HepG2 (cell line): ENCODE data around the gene PSME3IP1. TPM values are rescaled to one million over a fixed set of nuclear protein-coding genes. Genes with fewer than 3 reads are reported as not detected.

Source experiments
- ZSCAN30 ChIP-seq: sonication (generic); formaldehyde crosslinking; IDR thresholded peaks from 2 replicates; pipeline ENCODE4 v1.5.0; 2020; ENCODE audit warnings: mild to moderate bottlenecking, missing genetic modification reagents
- polyA plus RNA-seq, 8 experiments: library from polyadenylated mRNA; depleted of rRNA in 3 of 8; stranded (reverse) in 7 of 8; unstranded in 1 of 8; fragments of >200 nt; fragmentation: Illumina TruSeq in 4 of 8; extraction: Trizol in 4 of 8; gene quantifications; 2 replicates each; pipeline versions ENCODE4 v1.2.1 to v1.2.3, GENCODE V29; 2011 to 2016; ENCODE audit warnings: low read depth in 4 of 8, missing spikeins in 1 of 8, mixed read lengths in 1 of 8; ENCODE audit not compliant: insufficient read depth in 1 of 8
- total RNA-seq, 5 experiments: library from RNA; depleted of rRNA; stranded (reverse); fragments of >200 nt; fragmentation: Illumina TruSeq; extraction: Trizol; gene quantifications; 2 replicates each; pipeline ENCODE4 v1.2.3, GENCODE V29; 2016; ENCODE audit warnings: low read depth in 1 of 5
- TF ChIP-seq, protein P1 (sequence below): sonication (generic); formaldehyde crosslinking; IDR thresholded peaks from 2 replicates; pipeline ENCODE4 v1.5.0; 2020; ENCODE audit warnings: mild to moderate bottlenecking, missing genetic modification reagents
- TF ChIP-seq, protein P2 (sequence below): sonication (generic); formaldehyde crosslinking; IDR thresholded peaks from 2 replicates; pipeline ENCODE4 v1.4.0; 2020; ENCODE audit warnings: missing genetic modification reagents
- TF ChIP-seq, protein P3 (sequence below): fragments of 450-650 bp; IDR thresholded peaks from 2 replicates; pipeline ENCODE4 v1.6.1; 2017; ENCODE audit warnings: mild to moderate bottlenecking
- TF ChIP-seq, protein P4 (sequence below): sonication (generic); formaldehyde crosslinking; IDR thresholded peaks from 2 replicates; pipeline ENCODE4 v1.8.1; 2022; ENCODE audit warnings: mild to moderate bottlenecking, missing genetic modification reagents

PSME3IP1 gene
- total and polyA plus RNA-seq, 2 of the 13 experiments (the other 11 are each of a cell fraction or from before 2014, with no cell fraction given), result 90.8 to 99.8 TPM

DNA sequence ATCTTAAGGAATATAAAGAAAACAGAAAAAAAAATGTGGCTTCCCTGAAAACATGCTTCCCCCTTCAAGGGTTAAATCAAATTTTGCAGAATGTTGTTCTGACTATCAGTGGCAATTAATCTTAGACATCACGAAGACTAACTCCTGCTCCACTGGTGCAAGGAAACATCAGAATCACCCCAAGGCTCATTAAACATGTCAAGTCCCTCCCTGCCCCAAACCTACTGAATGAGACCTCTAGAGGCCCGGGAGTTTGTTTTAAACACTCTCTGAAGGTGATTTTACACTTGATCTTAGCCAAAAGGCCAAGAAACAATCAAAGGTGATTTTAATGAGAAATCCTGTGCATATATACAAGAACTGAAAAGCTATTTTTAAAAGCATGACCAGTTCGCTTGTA, 18.3 kb downstream of the PSME3IP1 start (continued):
- TF ChIP-seq, protein P1, sequence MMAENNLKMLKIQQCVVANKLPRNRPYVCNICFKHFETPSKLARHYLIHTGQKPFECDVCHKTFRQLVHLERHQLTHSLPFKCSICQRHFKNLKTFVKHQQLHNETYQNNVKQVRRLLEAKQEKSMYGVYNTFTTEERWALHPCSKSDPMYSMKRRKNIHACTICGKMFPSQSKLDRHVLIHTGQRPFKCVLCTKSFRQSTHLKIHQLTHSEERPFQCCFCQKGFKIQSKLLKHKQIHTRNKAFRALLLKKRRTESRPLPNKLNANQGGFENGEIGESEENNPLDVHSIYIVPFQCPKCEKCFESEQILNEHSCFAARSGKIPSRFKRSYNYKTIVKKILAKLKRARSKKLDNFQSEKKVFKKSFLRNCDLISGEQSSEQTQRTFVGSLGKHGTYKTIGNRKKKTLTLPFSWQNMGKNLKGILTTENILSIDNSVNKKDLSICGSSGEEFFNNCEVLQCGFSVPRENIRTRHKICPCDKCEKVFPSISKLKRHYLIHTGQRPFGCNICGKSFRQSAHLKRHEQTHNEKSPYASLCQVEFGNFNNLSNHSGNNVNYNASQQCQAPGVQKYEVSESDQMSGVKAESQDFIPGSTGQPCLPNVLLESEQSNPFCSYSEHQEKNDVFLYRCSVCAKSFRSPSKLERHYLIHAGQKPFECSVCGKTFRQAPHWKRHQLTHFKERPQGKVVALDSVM, result no peak
- TF ChIP-seq, protein P2, sequence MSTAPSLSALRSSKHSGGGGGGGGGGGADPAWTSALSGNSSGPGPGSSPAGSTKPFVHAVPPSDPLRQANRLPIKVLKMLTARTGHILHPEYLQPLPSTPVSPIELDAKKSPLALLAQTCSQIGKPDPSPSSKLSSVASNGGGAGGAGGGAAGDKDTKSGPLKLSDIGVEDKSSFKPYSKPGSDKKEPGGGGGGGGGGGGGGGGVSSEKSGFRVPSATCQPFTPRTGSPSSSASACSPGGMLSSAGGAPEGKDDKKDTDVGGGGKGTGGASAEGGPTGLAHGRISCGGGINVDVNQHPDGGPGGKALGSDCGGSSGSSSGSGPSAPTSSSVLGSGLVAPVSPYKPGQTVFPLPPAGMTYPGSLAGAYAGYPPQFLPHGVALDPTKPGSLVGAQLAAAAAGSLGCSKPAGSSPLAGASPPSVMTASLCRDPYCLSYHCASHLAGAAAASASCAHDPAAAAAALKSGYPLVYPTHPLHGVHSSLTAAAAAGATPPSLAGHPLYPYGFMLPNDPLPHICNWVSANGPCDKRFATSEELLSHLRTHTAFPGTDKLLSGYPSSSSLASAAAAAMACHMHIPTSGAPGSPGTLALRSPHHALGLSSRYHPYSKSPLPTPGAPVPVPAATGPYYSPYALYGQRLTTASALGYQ, result no peak
- TF ChIP-seq, protein P3, sequence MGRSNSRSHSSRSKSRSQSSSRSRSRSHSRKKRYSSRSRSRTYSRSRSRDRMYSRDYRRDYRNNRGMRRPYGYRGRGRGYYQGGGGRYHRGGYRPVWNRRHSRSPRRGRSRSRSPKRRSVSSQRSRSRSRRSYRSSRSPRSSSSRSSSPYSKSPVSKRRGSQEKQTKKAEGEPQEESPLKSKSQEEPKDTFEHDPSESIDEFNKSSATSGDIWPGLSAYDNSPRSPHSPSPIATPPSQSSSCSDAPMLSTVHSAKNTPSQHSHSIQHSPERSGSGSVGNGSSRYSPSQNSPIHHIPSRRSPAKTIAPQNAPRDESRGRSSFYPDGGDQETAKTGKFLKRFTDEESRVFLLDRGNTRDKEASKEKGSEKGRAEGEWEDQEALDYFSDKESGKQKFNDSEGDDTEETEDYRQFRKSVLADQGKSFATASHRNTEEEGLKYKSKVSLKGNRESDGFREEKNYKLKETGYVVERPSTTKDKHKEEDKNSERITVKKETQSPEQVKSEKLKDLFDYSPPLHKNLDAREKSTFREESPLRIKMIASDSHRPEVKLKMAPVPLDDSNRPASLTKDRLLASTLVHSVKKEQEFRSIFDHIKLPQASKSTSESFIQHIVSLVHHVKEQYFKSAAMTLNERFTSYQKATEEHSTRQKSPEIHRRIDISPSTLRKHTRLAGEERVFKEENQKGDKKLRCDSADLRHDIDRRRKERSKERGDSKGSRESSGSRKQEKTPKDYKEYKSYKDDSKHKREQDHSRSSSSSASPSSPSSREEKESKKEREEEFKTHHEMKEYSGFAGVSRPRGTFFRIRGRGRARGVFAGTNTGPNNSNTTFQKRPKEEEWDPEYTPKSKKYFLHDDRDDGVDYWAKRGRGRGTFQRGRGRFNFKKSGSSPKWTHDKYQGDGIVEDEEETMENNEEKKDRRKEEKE, result no peak
- no peak for TF ChIP-seq ZSCAN30 (CRISPR knock-in tag)
- TF ChIP-seq, protein P4, sequence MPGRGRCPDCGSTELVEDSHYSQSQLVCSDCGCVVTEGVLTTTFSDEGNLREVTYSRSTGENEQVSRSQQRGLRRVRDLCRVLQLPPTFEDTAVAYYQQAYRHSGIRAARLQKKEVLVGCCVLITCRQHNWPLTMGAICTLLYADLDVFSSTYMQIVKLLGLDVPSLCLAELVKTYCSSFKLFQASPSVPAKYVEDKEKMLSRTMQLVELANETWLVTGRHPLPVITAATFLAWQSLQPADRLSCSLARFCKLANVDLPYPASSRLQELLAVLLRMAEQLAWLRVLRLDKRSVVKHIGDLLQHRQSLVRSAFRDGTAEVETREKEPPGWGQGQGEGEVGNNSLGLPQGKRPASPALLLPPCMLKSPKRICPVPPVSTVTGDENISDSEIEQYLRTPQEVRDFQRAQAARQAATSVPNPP (CRISPR knock-in tag), result no peak
